ENCODE data around the gene PEBP1.

DNA sequence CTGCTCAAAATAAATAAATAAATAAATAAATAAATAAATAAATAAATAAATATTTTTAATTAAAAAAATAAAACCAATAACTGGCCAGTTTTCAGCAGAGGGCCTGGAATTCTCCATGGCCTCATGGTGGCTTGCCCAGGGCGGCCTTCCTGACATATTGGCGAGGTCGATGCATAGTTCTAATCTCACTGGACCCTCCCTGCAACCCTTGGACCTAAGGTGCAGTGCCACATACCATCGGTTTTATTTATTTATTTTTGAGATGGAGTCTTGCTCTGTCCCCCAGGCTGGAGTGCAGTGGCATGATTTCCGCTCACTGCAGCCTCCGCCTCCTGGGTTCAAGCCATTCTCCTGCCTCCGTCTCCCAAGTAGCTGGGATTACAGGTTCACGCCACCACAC lies 28.2 kb upstream of the PEBP1 start:
- no peak for TF ChIP-seq CTCF (IDR thresholded peaks at IDR 0.05; ENCODE audit: borderline replicate concordance, extremely low read depth, low read length, poor library complexity, severe bottlenecking)
- TF ChIP-seq EZH2 (IDR thresholded peaks at IDR 0.05; ENCODE audit: borderline replicate concordance, low read depth, low read length, severe bottlenecking), result no peak
